Brain pericyte (primary cell): Measurements from ENCODE around the gene CCDC174.

Experiments used
- DNase-seq: peaks from one replicate; pipeline ENCODE4 v3.0.0-alpha.2; 2012; ENCODE audit warnings: low read depth, low spot score

Gene CCDC174

DNA sequence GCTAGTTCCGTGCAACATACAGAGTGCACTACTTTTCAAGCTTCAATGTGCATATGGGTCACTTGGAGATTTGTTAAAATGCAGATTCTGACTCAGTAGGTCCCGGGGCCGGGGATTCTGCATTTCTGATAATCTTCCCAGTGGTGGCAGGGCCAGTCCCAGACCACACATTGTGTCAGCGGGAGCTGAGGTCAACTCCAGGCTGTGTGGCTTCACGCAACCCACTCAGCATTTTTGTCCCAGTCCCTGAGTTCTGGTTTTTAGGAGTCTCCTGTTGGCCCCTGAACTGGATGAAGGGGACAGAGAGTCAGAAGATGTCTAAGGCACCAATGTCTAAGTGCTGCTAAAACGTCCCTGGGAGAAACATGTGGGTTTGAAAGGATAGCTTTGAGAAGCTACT lies 26.1 kb upstream of the CCDC174 start:
- no peak for DNase-seq

DNA sequence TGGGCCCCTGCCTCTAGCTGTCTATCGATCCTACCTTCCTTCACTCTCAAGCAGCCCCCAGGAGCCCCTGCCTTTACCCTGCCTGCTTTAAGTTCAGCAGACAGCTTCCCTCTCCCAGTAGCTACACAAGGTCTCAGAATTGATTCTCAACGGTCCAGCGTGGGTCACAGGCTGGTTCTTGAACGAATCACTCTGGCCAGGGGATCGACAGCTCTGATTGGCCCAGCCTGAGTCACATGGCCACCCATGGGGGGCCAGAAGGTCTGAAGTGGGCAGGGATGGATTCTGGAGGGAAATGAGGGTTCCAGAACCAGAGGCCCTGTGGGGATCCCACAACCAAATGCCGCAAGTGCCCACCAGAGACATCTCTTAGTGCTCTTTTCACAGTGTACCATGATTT lies 23.7 kb upstream of the CCDC174 start:
- DNase-seq = no peak

- DNase-seq = no peak
Measured at GRCh38 chr3:14628406-14628805, 23.2 kb upstream of the CCDC174 start.

DNA sequence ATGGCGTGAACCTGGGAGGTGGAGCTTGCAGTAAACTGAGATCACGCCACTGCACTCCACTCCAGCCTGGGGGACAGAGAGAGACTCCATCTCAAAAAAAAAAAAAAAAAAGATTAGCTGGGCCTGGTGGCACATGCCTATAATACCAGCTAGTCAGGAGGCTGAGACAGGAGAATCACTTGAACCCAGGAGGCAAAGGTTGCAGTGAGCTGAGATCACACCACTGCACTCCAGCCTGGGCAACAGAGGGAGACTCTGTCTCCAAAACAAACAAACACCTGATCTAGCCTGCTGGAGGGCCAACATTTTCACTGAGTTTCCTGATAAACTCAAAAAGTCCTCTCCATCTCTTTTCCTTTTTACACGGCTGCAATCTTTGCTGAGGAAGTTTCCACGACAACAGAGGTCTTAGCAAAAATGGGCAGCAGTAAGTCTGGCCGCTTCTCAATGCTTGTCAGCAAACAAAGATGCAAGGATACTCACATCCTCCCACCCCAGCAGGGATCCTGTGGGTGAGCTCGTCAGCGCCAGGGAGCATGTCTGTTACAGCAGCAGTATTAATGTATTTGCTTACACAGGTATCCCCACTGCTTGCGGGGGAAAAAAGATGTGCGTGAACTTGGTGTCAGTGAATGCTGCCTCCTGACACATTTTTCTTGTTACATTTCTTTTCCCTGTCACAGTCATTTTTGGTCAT lies 21.0 kb upstream of the CCDC174 start:
- DNase-seq = no peak

DNA sequence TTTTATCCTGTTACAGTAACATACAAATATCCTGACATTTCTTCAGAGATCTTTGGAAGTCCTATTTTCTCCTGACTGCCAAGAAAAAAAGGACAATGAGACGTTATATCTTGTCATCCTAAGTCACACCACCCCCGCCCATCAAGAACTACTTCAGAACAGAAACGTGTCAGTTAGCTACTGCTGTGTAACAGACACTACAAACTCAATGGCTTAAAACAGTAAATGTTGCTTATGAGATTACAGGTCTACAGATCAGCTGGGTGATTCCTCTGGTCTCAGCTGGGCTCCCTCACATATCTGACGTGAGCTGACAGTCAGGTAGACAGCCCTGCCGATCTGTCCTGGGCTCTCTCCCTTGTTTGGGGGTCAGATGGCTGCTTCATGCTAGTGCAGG lies 20.5 kb upstream of the CCDC174 start:
- DNase-seq = no peak

DNA sequence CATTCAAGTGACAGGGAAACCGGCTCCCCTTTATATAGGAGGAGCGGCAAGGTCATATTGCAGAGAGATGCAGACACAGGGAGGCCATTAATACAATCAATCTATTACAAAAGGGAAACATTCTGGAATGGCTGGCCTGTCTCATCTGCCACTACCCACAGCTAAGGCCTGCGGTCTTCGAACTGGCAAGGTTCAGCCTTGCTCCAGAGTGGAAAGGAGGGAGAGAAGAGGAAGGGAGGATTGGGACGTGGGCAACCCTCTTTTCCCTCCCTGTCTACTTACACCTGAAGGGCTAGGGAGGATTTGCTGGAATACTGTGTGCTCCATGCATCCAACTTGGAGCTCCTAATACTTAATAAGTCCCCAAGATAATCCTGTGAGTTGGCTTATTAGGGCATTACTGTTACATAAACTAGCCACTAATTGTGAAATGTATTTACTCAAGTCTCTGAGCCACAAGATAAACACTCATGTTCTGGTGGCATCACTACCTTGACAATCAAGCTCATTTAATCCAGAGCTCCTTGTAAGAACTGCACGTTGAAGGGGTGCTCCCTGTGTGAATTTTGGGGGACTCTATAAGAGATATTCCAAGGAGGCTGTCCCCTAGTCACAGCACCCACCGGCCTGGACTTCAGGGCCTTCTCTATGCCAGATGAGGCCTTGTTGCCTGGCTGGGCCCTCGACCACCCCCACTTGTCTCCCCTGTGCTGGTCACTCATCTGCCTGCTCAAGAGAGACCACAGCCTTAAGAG lies 19.7 kb upstream of the CCDC174 start:
- no peak for DNase-seq

DNA sequence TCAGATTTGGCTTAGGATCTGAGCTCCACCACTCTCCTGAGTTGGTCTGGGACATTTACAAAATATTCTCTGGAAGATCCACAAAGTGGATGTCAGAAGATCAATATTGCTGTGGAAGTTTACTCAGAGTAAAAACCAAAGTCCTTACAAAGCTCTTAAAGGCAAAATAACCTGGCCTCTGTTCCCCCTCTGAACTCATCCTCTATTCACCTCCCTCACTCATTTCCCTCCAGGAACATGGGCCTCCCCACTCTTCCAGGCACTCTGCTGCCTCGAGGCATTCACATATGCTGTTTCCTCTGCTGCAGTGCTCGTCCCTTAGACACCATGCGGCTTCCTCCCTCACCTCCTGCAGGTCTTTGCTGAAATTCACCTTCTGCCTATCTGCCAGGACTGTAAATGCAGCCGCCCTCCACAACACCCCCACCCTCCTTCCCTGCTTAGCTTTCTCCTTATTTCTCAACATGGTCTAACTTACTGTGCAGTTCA lies 19.1 kb upstream of the CCDC174 start:
- no peak for DNase-seq

- DNase-seq = no peak
Measured at GRCh38 chr3:14633417-14633816, 18.1 kb upstream of the CCDC174 start.

DNA sequence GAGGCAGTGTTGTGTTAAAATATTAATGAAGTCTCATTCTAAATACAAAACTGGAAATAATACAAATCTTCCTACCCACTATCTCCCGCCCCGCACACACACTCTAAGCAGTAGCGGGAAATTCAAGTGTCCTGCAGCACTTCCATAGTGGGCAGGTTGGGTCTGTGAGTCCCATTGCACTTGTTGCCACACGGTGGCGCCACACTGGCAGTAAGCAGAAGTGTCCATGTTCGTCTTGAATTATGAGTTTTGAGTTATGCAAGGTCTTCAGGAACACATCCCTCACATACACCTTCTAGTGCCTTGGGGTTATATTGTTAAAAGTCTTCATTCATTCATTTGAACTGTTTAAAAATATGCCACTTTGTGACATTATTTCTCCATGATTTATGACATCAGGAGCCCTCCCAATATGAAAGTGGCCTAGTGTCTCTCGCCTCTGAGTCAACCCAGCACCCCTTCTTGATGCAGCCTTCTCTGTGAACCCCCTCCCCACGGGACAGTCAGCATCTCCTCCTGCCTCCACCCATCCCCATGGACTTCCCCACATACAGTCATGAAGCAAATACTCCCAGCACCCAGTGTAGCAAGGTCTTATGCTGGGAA lies 17.6 kb upstream of the CCDC174 start:
- no peak for DNase-seq

DNA sequence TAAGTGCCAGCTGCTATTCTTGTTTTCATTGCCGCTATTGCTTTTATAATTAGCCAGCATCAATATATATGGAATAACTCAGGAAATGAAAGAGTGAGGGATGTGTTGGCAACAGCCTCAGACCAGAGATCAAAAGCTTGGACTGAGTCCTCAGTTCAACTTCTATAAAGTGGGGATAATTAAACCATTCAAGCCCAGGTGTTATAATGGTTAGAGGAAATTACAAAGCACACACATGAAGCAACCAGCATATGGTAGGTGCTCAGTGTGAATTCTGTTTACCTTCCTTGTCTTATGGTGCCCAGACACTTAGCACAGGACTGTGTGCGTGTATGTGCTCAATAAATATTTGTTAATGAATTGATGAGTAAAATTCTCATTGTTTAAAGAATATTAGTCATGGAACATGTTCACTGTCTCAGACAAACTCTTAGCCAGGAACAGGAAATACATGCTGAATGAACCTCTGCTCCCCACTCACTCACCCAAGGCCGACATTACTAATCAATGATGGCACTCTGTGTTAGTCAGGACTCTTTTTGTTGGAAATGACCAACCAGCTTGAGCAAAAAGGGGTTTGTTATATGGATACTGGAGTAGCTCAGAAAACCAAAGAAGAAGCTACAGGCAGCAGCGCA lies 16.7 kb upstream of the CCDC174 start:
- DNase-seq = no peak

GRCh38 chr3:14636496-14637087 lies 15.0 kb upstream of the CCDC174 start:
- DNase-seq = no peak

DNA sequence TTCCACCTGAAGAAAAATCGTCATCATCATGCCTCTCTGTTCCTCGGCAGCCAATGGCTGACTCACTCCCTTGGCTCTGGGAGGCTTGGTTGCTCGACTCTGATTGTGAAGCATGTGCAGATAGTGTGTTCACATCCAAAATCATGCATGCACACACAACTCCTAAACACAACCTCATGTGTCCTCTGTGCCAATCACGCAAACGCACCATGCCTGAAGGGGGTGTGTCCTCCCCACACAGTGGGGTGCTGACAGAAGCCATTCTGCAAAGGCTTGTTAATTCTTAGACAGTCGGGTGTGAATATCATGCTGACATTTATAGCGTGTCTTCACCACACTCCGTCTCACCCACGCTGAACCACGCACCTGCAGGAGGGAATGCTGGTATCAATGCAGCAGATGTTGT lies 11.4 kb upstream of the CCDC174 start:
- no peak for DNase-seq

GRCh38 chr3:14640734-14641133 lies 10.8 kb upstream of the CCDC174 start:
- no peak for DNase-seq

GRCh38 chr3:14641346-14641745 lies 10.2 kb upstream of the CCDC174 start:
- no peak for DNase-seq

DNA sequence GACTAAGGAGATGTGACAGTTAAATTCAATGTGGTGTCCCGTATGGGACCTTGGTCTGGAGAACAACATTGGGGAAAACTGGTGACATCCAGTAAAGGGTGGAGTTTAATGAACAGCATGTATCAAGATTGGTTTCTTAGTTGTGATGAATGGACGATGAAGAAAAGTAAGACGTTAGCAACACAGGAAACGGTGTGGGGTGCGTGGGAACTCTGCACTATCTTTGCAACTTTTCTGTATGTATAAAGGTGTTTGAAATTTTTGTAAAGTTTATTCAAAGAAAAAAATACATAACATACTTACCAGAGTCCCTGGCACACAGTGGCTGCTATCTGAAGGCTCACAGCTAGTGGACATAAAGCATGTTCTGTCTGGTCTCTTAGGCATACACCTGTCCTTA lies 6.1 kb upstream of the CCDC174 start:
- DNase-seq = no peak

DNA sequence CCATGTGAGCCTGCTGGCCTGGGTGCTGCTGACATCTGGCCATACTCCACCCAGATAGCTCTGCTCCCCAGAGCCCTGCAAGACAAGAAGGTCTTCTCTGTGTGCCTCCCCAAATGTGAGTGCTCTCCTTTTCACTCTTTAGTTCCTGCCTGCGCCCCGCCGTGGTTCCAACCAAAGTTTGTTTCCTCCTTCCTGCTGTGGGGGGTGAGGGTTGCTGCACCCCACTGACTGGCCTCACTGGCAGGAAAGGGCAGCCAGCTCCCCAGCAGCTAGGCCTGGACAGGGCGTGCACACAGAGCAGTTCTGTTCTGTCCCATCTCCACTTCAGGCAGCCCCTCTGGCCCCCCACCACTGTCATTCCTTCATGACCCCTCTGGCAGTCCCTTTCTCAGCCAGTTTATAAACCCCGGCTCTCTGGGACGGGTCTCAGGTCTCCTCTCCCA lies 5.4 kb upstream of the CCDC174 start:
- no peak for DNase-seq

DNA sequence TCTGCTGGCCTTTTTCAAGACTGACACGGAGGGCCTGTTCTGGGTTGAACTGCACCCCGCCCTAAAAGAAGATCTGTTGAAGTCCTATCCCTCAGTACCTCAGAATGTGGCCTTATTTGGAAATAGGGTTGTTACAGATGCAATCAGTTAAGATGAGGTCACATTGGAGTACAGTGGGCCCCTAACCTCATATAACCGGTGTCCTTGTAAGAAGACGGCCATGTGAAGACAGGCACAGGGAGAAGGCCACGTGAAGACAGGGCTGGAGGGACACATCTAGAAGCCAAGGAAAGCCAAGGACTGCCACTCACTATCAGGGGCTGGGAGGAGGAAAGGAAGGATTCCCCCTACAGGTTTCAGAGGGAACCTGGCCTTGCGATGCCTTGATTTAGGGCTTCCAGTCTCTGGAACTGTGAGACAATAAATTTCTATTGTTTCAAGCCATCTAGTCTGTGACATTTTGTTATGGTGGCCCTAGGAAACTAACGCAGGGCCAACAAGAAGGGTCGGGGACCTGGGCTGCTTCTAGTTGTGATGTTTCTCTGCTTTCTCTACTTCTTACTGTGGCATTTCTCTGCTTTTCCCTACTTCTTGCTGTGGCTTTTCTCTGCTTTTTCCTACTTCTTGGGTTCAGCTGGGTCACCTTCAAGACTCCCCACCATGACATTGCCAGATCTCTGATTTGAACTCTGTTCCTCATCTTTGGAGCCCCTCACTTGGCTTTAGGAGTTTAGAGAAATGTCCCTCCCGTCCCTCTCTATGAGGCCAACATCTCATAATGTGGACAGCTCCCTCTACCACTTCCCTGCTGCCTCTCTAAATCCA lies 4.8 kb upstream of the CCDC174 start:
- DNase-seq = no peak

DNA sequence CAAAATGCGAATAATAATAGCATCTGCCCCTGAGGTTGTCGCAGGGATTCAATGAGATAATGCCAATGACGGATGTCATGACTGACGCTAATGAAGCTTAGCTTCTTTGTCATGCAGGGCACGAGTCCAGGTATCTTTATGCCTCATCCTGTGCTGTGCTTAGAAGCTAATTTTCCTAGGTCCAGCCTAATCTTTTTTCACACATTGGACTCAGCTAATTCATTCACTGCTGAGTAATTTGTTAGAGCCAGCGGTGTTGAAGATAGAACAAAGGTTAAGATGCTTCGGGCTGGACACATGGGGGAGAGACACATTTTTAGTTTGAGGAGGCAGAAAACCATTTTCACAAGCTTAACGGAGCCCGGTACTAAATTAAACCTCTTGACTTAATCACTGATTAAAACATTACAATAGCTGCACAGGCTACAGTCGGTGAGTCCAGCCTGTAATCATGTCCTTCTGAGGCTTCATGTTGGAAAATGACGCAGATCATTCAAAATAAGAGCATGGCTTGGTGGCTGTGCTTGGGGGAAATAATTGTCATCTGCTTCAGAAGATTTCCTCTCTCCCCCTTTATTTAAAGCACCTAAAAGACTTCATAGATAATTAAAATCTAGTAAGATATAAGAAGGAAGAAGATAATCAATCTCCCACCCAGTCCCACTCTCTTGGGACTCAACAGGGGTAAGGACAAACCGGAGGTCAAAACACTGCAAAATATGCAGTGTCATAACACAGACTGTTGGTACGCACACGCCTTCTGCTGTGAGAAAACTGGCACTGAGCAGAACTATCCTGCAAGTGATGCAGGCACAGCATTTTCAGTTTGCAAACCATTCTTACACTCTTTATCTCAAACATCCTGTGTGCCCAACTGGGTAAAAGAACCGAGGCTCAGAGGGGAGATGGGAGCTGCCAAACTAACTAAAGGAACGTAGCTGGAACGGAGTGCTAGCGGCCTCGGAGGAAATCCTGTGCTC lies 3.3 kb upstream of the CCDC174 start:
- no peak for DNase-seq

DNA sequence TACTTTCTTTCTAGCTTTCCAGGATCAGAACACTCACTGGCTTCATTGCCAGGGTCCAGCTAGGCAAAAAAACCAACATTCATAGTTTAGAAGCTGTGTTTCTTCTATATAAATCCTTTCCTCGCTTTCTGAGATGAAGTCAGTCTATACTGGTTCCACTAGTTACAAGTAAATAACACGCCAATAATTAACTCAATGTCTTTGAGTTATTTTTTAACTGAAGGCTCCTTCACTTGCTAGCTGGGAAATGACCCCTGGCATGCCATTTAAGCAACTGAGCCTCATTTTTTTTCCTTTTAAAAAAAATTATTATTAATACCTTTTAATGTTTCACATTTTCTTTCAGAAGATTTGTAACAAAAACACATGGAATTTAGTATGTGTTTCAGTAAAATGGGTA lies 2.1 kb upstream of the CCDC174 start:
- no peak for DNase-seq

GRCh38 chr3:14650193-14650592 lies 1.4 kb upstream of the CCDC174 start:
- no peak for DNase-seq
